ENCODE data around the gene ABCC8.

ABCC8 gene

DNA sequence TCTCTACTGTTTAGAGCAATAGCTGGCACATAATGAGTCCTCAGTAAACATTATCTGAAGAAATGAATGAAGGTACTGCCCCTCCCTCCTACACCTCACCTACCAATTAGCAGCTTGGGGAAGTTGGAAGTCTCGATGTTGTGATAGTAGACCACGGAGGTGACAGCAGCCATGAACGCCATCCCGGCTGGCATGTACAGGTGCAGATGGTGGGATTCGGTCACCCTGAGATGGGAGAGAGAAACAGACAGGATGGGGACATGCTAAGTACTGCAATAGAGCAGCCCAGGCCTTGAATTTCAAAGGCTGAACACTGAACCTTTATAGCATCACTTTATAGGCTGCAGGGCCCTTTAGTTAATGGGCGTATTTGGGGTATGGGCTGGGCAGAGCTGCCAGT lies 6.6 kb downstream of the ABCC8 start:
- DNase-seq (ENCODE audit: low spot score), result no peak

DNA sequence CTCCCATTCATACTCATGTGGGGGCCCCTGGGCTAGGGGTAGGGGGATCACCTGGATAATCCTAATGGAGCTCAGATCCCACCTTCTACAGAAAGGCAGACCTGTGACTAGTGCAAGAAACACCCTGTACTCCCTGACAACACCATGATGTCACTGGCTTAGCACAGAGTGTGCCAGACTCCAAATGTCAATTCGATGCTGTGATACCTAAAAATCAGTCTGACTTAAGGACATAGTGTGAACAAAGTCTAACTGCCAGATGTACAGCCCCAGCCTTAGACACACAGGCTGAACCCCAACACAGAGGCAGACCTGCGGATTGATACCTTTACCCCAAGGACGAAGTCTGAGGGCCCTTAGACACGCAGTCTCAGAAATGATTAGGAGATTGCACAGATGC lies 8.5 kb downstream of the ABCC8 start:
- no peak for DNase-seq (ENCODE audit: low spot score)

DNA sequence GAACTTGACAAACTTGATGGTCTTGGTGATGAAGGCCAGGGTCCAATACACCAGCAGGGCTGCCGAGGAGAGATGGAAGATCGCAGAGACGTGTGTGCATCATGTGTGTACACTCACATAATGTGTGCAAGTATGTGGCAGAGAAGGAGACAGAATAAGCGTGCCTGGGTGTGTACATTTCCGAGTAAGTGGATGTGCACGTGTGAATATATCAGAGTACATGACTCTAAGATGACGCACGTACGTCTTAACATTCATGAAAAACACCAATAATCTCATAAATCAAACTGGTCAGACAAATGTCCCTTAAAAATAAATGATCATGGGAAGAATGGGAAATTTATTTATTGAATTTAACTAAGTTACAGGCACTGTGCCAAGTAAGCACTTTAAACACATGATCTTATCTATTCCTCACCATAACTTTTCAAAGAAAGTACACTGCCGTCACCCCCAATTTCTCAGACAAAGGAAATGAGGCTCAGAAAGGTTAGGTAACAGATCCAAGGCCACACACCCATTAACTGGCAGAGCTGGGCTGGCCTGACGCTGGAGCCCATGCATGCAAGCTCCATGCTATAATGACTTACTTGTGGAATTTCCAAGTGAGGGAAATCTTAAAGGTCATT lies 13.0 kb downstream of the ABCC8 start:
- no peak for DNase-seq (ENCODE audit: low spot score)

DNA sequence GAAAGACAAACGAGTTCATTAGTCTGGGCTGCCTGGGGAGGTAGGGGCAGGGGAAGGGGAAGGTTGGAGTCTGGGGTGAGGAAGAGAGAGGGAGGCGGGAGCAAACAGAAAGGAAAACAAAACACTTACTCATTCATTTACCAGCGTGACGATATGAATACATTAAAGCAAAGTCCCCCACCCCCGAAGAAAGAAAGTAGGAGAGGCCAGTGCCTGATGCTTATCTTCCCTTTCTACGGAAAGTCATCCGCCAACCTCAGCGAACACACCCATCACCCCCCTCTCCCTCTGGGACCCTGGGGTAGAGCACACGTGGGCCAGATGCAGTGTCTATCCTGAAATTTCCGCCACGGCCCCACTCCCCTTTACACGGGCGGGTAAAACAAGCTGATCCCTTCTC lies 13.7 kb downstream of the ABCC8 start:
- DNase-seq (ENCODE audit: low spot score), result no peak

DNA sequence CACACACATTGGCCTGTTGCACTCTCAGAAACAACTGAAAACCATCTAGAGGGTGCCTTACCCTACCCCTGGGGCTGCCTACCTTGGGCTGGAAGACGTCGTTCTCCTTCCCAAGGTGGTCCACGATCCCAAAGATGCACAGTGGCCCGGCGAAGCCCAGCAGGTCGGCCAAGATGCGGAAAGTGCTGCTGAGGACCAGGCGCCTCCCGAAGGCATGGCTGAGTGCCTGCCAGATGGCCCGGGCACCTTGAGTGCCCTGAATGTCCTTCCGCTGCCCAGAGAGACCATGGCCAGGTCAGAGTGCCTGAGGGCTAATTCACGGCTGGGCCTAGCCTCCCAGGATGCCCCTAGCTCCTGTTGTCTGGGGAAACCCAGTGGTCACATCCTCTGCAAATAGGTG lies 16.2 kb downstream of the ABCC8 start:
- no peak for DNase-seq (ENCODE audit: low spot score)

DNA sequence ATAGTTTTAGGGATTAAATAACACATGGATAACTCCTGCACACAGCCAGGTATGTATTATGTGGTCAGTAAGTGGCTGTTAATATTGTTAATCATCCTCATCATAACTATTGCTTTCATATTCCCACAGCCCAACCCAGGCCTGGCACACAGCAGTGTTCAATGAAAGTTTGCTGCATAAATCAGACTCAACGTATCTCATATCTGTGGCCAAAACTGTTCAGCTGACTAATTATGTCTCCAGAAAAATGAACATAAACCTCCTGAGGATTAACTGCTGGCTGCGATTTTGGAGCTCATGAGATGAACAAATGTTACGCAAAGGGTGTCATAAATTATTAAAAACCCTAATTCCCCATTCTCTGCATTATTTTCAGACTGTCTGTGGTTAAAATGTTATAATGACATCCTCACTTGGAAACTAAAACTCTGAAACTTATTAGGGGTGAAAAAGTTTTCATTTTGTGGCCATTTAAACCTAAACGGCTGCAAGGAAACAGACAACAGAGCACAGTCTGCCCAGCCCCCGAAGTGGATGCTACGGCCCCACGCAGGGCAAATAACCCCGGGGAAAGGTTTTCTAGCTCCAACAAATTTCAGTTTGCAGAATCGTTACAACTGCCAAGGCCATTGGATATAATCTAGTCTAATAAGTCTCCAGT lies 17.3 kb downstream of the ABCC8 start:
- DNase-seq (ENCODE audit: low spot score), result no peak

DNA sequence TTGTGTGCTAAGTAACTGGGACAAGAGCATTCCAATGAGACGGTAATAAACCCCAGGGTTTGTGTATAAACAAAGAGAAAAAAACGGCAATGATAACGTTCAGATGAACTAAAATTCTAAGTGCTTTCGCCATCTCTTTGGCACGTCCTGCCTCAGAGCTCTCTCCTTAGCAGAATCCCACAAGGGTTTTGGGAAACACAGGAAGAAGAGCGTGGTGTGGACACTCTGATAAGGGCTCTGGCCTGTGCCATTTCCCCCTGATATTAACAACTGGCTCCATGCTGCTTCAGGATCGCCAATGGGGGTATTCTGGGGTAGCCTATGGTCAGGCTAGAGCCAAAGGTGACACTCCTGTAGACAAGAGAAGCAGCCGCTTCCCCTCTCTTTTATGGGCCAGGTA lies 18.4 kb downstream of the ABCC8 start:
- DNase-seq (ENCODE audit: low spot score), result no peak

DNA sequence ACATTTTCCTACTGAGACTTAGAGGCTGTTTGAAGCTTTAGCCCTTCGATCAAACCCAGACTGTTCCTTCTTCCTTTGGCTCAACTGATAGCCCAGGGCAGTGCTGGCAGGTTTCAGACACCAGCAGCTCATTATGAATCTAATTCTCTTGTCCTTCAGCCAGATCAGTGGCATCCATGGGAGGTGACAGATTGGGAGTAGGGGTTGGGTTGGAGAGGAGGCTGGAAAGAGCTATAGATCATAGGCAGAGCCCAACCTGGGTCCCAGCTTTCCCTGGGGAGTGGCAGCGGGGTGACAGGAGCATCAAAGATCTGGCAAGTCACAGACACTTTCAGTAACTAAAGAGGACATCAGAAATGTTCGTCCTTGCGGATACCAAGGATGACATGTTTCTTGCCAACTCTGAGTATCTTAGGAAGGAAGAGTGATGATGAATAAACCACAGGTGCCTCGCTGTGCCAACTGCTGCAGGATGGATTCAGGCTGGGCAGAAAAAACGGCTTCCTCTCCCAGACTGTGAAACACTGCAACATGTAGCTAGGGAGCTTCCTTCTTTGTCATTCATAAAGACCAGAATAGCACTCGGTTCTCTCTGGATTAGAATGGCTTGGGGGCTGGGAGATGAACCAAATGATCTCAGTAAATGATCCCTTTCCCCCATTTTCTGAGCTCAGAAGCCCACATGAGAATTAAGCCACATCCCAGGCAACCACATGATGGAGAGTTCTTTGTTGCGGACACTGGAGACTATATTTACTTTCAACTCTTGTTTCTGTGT lies 19.1 kb downstream of the ABCC8 start:
- DNase-seq (ENCODE audit: low spot score), result peak; percentile 32

DNA sequence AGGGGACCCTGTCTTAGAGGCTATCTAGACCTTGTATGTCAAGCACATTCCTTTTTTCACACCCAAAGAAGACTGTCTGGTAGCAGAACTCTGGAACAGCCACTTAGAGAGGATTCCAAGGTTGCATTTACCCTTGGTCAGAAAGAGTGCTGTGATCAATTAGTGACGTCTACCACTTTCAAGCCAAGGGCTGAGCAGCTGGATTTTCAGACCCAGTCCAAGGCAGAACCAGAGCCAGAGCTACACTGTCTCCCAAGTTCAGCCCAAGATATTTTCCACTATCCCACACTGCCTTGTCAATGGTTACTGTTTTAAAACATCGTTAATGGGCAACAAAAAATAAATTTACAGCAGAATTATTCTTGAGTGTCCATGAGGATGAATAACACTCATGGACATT lies 24.0 kb downstream of the ABCC8 start:
- no peak for DNase-seq (ENCODE audit: low spot score)

DNA sequence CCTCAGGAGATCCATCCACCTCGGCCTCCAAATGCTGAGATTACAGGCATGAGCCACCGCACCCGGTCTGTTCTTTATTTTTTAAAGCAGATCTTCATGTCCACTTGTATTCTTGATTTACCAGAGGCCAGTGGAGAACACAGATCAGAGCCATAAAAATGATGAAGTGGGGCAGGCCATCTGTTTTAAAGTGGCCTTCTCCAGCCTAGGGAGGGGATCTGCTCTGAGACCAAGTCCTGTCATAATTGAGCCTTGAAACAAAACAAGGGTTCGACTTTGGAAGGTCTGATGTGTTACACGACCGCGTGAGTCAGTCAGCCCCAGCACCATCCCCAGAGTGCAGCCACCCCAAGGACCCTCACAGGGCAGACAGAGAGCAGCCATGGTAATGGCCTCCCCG lies 27.5 kb downstream of the ABCC8 start:
- DNase-seq (ENCODE audit: low spot score), result no peak

DNA sequence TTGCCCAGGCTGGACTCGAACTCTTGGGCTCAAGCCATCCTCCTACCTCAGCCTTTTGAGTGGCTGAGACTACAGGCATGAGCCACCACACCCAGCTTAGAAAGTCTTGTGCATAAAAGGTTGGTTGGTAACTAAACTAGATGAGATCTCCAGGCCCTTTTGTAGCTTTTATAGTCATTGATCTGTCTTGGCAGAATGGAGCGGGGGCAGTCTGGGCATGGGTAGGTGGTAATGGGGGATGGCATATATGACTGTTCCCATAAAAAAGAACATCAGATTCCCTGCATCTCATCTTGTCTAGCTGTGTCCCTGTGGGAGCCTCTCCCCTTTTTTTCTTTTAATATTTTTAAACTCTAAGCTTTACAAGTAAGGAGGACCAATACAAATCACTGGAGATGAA lies 30.2 kb downstream of the ABCC8 start:
- DNase-seq (ENCODE audit: low spot score), result no peak

DNA sequence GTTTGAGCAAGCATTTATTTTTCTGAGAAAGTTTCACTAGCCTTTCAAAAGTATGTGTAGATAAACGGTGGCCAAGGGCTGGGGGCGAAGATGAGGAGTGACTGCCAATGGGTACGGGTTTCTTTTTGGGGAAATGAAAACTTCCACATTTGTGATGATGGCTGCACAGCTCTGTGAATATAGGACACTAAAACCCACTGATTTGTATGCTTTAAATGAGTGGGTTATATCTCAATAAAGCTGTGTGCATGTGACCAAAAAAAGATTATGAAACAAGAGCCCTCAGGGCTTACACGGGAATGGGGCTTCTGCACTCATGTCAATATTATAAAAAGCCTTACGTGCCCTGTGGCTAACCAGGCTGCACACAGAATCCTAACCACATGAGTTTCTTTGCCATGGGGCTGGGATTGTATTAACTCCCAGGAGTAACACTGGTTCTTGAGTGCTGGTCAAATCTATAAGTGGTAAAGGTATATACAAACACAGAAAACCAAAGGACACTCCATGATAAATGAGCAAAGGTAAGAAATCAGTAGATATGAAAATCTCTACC lies 31.3 kb downstream of the ABCC8 start:
- no peak for DNase-seq (ENCODE audit: low spot score)

DNA sequence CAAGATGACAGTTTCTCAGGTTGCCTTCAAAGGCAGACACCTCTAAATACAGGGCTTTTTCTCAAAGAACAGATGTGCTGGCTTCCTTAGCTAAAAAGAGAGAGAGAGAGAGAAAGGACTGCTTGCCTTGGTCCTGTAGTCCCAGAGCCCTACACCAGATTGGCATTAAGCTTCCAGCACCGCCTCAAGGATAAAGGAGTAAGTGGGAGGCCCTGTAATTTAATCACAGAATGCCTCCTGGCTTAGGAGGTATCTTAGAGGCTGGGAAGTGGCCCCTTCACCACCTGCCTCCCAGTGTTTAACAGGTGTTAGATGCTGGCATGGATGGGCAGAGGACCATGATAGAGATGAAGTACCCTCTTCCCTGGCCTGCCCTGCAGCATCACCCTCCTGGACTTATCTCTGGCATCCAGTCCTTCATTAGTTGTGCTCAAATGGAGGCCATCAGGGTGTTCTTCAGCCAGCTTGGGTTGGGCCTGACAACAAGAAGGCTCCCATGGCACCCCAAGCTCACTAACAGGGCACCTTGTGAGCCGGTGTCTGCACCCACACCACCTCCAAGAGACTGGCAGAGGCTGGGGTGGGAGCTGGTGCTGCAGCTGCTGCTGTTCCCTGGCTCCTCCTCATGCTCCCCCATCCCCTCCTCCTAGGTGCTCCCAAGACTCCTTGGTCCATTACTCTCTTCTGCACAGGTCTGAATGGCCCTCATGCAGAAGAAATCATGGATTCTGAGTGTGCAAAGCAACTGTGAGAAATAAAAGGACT lies 32.5 kb downstream of the ABCC8 start:
- DNase-seq (ENCODE audit: low spot score), result no peak

DNA sequence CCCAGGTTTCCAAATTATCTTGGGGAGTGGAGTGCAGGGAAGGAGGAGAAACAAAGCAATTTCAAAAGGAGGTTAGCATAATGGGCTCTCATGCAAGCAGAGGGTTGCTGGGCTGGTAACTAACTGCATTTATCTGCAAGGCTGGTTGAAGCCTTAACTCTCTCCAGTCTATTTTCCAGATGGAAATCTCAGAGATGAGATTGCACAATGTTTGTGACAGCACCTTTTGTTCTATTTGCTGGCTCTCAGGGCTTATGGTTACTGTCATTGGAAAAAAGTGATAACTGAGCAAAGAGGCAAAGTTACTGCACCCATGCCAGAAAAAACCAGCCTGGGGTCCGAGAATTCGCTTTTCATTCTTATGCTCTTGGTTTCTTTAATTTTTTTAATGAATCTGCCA lies 33.2 kb downstream of the ABCC8 start:
- DNase-seq (ENCODE audit: low spot score), result no peak

DNA sequence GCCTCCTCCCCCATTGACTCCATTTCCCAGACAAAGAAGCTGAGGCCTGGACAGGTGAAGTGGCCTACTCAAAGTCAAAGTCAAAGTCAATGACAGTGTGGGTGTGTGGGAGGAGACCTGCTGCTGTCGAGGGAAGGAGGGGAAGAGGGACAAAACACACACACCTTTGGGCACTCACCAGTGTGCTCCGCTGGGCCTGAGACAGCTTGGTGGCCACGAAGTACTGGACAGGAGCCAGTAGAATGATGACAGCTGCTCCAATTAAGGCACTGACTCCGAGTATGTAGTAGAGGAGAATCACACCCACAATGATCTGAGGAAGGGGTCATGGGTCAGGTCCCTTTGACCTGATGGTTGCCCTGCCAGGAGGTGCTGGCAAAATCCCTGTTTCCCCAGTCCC lies 33.6 kb downstream of the ABCC8 start:
- DNase-seq (ENCODE audit: low spot score), result no peak

DNA sequence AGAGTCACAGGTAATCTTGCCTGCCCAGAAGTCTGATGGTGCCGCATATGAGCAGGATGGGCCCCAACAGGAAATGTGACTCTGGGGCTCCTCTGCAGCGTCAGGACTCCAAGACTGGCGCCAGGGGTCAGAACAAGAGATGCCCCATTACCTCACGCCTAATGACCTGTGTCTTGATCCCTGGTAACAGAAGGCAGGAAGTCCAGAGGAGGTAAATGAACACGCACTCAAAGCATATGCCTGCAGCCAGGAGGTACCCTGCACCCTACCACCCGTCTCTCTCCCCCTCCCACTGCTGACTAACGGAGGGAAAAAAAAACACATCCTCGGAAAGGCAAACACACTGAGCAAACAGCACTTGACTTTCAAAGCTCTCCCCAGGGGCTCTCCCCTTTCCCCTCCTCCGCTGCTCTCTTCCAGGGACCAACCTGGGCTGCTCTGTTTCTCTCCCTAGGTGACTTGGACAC lies 37.3 kb downstream of the ABCC8 start:
- no peak for DNase-seq (ENCODE audit: low spot score)

DNA sequence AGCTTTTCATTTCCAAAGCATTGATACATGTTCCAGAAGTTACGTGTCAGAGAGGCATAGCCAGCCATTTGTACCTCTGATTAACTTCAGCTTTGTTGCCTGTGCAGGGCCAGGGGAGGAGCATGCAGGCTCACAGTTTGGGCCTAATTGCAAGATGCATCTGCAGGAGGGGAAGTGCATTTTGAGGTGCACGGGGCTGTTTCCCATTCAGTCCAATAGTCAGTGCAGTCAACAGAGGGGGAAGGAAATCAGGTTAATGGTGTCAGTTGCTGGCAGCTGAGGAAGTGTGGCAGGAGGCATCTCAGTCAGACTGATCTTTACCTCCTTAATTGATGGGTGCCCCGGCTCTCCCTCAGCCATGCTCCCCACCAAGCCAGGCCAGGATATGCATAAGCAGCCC lies 39.3 kb downstream of the ABCC8 start:
- DNase-seq (ENCODE audit: low spot score), result no peak

DNA sequence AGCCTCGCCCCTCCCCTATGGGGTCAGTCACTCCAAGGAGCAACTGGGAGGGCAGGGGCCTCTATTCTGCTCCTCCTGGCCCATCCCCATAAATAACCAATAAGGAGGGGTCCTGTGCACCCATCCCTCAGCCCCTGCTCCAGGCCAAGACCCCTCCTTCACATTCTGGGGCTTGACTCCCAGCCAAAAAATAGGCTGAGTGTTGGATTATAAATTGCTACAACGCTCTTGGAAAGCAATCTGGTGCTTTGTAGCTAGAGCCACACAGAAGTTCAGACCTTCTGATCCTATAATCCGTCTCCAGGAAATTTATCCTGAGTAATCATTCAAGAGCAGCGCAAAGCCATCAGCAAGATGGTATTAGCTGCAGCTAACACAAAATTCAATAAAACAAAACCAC lies 42.5 kb downstream of the ABCC8 start:
- DNase-seq (ENCODE audit: low spot score), result no peak

DNA sequence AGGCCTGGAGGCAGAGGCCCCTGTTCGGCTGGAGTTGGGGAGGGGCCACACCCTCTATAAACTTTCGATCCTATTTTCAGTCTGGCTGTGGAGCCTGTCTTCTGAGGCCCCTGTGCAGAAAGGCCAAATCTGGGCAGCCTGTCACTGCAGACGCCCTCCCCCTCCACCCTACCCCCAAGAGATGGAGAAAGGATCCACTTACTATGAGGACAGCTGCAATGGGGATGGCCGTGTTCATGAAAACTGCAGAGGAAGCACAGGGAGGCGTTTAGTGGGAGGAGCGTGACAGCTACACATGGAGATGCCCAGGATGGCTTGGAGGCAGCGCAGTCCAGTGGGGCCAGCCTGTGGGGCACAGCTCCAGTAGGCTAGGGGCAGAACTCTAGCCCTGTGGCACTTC lies 44.6 kb downstream of the ABCC8 start:
- no peak for DNase-seq (ENCODE audit: low spot score)

DNA sequence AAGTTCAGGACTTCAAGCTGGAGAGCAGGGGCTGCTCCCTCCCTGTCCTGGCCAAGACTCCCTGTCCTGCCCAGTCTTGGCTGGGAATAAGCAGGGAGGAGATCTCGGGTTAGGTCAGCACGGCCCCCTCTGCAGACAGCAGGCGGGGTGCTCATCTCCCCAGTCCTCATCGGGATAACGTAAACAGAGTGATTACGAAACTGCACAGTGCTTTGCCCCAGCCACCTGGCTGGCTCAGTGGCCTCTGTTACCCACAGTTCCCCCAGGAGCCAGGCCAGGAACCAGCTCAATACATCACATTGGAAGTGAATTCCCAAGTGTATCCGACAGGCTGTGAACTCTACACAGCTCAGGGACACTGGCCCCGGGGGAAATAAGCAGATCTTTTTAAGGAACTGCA lies 45.5 kb downstream of the ABCC8 start:
- no peak for DNase-seq (ENCODE audit: low spot score)

DNA sequence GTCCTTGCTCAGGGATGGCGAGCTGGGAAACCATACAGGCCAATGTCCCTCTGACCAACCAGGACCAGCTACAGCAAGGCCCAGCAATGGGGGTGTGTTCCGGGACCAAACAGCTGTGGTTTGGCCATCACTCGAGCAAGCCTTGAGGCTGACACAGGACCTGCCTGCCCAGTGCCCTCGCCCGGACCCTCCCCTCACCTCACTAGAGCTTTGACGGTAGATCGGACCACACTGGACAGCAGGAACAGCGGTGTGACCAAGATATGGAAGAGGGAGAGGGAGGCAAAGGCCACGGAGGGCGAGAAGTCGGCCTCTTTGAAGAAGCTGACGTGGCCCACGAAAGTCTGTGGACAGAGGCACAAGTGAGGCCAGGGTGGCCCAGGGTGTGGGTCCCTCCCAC lies 46.0 kb downstream of the ABCC8 start:
- no peak for DNase-seq (ENCODE audit: low spot score)

DNA sequence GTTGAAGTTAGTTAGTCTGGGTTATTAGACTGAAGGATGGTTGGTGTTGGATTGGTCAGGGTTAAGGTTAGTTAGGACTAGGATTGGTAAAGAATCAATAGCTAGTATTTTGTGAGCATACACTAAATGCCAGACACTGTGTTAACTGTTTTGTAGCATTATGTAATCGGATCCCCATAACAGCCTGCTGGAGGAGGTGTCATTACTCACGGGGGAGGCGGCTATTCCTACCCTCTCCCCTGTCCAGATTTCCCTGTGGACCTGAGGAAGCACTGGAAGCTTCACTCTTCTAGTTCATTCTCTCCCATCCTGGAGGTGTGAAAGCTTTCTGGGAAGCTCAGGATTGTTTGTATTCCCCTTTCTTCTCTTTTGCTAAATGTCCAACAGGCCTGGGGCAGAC lies 47.7 kb downstream of the ABCC8 start:
- DNase-seq (ENCODE audit: low spot score), result no peak

Measured in pons (tissue), 1 donor.